LoVo (cell line): ENCODE results near the gene ITPK1.
A peak's percentile ranks its signal among the peaks of the same experiment; 100 is the strongest.

ENCODE experiments used
- DNase-seq: peaks from one replicate; pipeline ENCODE4 v3.0.0-alpha.2; 2016; ENCODE audit warnings: low spot score

Gene ITPK1

DNA sequence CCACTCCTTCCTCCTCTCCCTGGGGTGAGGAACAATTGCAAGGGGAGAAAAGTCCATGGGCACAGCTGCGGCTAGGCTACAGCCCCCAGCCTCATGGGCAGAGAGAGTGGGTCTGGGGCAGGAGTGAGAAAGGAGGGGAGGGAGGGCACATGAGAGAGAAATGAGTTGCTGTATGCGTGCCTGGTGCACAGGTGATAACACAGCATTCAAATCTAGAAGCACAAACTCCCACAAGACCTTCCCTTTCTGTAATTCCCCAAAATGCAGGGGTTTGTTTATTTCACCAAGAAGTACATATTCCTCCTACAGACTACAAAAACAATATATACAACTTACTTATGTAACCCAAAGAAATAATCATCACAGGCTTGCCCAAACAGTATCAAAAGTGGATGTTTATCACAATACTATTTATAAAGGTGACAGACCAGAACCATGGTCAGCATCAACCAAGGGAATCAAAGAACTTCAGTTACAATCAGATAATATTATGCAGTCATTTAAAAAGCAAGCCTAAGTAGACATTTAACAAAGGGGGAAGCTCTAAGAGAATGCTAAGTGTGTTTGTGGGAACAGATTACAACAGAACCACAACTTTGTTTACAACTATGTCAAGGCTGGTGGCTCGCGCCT, 54.2 kb downstream of the ITPK1 start:
- no peak for DNase-seq

DNA sequence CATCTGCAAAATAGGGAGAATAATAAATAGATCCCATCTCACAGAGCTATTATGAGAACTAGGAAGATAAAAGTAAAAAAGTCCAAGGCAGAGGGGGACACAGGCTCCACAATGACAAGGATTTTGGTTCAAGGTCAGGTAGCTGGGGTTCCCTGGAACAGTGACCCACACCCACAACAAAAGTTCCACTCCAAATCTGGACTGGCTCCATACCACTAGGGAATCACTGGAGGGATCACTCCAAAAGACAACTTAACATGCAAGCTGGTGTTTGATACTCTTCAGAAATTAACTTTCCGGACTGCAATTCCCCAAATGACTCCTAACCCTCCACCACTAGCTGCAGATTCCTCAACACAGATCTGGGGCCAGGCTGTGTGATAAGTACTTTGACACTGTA, 54.9 kb downstream of the ITPK1 start:
- no peak for DNase-seq

DNA sequence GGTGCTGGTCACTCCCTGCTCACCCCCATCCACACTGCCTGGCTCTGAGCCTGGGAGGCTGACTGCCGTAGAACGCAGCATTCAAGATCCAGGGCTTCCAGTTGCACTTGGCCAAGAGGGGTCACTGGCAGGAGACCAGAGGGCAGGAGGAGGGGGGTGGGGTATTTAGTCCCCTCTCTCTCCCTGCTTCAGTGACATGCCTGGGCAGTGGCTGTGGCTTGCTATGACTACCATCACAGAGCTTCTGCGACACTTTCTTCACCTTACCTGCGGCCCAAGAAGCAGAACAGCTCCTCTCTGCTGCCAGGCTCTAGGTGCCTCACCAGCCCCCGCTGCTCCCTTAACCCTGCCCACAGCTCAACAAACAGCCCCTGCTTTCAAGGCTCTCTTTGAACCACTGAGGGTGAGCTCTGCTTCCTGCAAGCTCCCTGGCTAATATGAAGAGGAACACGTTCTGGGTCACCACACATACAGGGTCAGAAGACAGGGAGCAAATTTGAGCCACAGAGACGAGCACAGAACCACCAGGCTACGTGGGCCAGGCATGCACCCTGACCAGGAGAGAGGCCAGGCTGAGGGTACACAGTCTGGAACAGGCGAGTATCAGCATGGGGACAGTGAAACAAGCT, 55.7 kb downstream of the ITPK1 start:
- no peak for DNase-seq

DNA sequence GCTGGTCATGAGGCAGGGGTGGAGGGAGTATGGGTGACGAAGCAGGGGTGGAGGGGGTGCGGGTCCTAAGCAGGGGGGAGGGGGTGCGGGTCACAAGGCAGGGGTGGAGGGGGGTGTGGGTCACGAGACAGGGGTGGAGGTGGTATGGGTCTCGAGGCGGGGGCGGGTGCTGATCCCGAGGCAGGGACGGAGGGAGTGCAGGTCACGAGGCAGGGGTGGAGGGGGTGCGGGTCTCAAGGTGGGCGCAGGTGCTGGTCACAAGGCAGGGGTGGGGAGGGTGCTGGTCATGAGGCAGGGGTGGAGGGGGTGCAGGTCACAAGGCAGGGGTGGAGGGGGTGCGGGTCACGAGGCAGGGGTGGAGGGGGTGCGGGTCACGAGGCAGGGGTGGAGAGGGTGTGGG, 56.5 kb downstream of the ITPK1 start:
- DNase-seq, result no peak

DNA sequence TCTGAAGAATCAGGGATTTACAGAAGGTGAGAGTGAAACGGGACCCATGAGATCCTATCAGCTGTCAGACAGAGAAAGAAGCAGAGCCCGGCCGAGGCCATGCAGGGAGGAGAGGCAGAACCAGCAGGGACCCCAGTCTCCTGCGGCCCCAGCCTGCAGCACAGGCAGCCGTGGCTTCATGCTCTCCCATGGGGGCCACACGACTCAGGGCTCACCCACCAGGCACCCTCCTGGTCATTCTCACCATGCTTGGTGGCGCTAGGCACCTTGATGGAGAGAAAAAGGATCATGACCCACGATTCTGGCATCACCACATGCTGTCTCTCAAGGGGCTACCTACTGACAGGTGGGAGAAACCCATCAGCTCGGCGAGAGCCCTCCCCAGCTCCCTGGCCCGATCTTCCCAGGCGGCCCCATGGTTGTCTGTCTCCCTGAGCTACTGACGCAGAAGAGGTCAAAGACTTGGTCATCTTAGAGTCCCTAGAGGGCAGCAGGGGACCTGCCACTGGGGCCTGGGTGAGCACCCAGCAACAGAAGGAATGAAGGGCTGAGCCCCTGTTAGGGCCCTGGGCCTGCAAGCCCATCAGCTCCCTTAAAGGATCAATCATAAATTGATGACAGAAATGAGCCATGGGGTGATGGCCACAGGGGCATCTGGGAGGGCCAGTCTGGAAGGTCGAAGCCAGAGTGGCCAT, 58.0 kb downstream of the ITPK1 start:
- DNase-seq, result no peak

DNA sequence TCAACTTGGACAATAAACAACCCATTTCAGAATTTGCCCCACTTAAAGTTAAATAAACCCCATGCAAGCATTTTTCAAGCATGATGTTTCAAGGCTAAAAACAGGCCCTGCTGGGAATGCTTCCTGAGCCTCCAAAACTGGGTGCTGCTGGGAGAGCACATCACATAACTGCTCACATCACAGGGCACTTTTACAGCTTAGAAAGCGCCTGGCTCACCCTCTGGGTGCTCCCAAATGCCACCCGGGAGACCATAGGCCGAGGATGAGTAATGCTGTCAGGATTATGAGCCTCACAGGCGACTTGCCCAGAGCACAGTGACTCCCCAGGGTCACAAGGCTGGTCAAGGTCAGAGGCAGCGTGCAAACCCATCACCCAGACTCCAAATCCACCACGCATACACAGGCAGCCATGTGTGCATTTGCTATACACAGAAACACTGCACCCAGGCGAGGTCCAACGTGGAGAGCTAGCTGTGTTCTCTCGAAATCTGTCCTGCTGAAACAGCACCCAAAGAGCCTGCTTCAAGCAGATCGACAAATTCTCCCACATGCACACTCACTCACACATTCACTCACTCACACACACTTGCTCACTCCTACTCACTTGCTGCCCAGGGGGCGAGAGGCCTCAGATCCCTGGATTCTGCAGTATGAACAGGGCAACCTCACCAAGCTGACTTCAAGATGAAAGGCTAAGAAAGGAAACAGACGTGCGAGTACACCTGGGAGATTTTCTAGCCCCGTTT, 58.7 kb downstream of the ITPK1 start:
- DNase-seq, result no peak

DNA sequence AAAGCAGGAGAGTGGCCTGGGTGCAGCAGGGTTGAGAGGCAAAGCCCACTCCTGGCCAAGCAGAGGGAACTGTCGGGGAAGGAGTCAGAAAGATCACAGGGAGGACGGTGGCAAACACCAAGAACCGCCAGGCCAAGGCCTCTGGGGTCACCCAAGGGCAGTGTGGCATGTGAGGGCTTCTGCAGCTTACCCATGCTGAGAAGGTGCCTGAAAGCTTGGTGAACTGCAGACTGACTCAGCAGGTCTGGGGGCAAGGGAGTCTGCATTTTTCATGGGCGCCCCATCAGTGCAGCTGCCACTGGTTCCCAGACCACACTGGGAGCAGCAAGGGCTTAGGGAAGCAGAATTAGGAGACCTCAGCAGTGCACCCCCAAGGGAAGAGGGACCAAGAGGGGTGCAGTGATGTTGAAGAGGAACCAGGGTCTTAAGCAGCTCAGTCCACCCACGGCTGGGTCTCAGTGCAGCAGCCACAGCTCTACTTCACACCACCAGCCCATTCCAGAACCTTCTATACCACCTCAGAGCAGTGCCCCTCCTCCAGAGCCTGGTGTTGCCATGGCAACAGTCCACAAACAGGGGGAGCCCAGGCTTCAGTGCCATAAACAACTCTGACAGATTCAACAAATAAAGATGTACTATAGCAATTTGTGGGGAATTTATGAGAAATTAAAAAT, 59.4 kb downstream of the ITPK1 start:
- no peak for DNase-seq

DNA sequence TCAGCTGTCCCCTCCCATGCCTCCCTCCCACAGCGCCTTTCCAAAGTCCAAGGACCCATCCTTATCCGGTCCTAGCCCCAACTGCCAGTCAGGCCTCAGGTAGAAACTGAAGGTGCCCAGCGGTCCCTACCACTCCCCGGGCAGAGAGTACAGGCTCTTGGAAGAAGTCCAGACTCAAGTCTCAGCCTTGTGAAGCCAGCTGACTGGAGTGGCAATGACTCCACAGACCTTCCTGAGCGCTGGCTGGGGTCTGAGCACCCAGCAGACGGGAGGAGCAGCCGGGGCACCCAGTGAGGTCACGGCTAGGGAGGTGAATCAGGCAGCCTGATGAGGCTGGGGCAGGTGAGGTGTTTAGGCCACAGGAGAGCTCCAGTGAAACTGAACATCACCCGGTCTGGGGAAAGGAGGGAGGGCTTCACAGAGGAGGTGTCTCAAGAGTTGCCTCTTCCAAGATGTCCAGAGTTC, 60.0 kb downstream of the ITPK1 start:
- peak; percentile 75 for DNase-seq

DNA sequence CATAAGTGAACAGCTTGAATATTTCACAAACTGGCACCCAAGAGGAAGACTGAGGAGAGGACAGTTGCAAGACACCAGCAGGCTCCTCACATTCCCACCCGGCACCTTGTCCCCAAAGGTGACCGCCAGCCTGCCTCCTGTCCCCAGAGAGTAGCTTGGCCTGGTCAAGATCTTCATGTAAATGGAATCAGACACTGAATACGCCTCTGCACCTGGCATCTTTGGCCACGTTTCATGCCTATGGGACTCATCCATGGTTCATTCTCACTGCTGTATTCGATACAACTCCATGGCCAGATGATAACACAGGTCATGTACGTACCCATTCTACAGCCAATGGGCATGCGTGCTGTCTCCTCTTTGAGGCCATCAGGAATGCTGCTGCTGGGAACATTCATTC, 60.8 kb downstream of the ITPK1 start:
- DNase-seq, result no peak

DNA sequence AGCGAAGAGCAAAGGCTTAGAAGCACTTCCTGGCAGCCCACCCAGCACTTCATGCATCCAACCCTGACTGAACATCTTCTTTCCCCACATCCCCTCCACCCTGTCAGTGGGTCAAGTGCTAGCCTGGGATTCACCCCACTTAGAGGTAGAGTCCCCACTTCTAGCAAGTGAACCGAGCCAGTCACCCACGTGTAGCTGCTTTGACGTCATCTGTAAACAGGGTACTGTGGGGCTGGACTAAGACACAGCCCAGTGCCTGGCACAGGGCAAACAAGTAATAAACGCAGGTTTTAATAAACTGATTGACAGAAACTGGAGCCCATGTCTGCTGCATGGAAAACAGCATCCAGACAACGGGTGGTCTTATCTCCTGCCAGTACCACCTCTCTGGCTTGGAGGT, 61.7 kb downstream of the ITPK1 start:
- DNase-seq, result no peak

DNA sequence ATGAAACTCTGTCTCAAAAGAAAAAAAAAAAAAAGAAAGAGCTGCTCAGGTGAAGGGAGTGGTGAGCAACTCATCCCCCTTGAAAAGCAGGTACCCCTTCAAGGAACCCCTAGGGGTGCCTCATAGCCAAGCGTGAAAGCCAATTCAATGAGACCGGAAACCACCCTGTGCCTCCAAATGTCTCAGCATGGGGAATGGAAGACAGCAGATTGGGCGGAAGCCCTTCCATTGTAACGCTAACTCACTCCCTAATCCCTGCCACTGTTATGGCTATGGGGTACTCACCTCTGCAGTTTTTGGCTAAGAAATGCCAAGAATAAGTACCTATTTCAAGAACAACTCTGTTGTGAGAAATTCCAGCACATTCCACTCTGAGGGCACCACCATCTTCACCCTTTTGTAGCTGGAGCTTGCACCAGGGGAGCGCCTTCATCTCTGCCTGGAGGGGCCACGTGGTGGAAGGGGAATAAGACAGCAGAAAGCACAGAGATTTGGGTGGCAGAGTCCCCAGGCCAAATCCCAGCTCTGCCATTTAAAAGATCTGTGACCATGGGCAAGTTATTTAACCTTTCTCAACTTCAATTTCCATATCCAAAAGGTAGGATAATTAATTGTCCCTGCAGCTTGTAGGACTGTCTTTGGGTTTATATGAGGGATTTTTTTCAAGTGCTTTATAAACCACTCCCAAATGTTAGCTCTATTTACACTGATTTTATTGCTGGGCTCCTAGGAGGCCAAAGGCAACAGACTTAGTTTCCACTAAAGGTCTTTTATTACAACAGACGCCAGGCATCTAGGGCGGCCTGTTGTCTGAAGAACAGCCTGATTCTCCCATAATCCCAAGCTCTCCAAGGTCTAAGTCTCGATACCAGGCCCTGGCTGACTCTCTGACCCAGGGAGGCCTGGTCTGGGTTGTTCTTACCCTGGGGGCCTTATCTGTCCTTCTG, 63.9 kb downstream of the ITPK1 start:
- DNase-seq, result peak; percentile 64

DNA sequence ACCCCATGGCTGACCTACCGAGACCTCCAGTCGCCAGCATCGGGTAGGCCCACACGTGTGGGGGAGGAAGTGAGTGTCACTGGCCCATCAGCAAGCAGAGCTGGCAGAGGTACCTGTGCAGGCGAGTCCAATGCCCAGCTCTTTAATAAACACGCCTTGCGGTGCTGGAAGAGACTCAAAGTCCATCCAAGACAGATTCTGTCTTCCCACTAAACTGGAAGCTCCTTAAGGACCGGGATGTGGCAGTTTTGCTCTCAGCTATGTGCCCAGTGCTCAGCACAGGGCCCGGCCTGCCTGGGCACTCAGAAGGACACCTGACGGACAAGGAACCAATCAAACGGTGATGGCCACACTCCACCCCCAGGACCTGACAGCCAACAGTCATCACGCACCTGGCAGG, 65.0 kb downstream of the ITPK1 start:
- no peak for DNase-seq

DNA sequence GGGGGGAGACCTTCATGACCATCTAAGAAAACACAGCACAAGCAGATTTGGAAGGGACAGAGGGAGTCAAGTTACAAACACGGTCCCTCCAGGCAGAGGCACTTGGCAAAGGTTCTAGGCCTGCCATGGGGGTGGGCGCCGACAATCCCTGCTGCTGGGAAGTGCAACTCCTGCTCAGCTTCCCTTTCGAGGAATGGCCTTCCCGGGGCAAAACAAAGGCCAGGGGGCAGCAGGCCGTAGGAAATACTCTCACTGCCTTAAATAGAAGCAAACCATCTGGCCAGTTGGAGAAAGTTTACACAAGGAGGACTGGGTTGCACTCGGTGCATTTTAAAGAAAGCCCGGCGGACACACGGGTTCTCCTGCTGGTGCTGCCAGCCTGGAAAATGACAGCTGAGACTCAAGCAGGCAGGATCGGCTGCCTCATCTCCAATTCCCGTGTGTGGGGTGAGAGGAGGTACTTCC, 65.8 kb downstream of the ITPK1 start:
- no peak for DNase-seq

DNA sequence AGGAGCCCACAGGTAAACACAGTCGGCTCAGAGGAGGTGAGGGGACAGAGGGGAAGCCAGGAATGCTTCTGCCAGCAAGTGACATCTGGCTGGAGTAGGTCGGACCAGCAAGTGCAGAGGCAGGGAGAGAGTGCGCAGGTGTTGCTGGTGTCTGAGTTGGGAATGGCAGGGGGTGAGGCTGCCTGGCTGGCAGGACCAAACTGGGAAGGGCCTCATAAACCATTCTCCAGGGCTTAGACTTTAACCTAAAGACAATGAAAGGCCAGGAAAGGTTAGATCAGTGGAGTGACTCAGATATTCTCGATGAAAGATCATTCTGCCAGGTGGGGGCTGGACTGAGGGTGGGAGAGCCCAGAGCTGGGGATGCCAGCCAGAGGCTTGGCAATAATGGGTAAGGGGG, 66.4 kb downstream of the ITPK1 start:
- DNase-seq, result peak; percentile 75

DNA sequence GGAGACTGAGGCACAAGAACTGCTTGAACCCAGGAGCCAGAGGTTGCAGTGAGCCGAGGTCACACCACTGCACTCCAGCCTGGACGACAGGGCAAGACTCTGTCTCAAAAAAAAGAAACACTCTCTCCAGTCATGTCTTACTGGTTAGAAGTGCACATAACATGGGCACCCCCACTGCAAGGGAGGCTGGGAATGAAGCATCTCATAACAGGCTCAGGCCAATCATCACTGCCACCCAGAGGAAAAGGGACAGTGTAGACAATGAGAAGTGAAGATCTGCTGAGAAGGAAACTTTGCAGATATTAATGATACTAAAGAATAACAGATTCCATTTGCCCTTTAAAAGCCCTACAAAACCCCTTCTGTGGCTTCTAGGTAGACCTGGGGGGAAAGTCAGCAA, 66.9 kb downstream of the ITPK1 start:
- no peak for DNase-seq

DNA sequence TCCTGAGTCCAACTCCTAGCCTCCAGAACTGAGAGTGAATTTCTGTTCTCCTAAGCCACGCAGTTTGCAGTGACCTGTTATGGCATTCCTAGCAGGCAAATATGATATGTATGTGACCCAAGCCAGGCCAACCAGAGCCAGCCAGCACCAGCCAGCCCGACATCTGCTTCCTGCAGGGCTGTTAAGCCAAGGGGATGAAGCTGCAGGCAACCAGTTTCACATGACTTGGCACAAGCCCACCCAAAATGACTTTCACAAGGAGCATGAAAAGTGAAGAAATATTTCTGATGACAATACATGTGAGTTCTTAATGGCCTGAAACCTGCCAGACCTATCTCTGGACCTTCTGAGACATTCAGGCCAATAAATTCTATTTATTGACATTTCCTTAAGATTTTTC, 68.1 kb downstream of the ITPK1 start:
- no peak for DNase-seq

DNA sequence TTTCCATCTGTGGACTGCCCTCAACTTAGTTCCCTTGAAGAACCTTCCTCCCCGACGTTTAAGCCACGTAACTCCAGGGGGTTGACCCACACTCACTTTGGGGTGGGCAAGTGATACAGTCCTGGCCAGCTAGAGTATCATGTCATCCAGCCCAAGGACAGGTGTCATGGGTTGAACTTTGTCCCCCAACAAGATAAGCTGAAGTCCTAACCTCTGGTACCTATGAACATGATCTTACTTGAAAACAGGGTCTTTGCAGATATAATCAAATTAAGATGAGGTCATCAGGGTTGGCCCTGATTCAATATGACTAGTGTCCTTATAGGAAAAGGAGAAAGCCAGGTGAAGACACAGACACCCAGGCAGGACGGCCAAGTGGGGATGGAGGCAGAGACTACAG, 68.6 kb downstream of the ITPK1 start:
- no peak for DNase-seq

DNA sequence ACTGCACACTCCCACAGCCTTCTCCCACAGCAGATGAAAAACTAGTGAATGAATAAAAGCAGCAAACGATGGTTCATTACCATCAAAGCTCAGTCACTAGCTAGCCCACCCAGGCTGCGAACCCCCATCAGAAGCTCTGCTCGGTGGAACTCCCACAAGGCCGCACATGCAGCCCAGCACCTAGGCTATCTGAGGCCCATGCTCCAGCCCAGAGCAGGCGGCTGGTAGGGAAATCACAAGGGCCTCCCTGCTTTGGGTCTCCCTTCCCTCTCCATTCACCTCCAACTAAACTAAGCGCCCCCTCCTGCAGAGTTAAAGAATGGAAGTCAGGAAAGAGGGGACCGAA, 69.0 kb downstream of the ITPK1 start:
- no peak for DNase-seq

DNA sequence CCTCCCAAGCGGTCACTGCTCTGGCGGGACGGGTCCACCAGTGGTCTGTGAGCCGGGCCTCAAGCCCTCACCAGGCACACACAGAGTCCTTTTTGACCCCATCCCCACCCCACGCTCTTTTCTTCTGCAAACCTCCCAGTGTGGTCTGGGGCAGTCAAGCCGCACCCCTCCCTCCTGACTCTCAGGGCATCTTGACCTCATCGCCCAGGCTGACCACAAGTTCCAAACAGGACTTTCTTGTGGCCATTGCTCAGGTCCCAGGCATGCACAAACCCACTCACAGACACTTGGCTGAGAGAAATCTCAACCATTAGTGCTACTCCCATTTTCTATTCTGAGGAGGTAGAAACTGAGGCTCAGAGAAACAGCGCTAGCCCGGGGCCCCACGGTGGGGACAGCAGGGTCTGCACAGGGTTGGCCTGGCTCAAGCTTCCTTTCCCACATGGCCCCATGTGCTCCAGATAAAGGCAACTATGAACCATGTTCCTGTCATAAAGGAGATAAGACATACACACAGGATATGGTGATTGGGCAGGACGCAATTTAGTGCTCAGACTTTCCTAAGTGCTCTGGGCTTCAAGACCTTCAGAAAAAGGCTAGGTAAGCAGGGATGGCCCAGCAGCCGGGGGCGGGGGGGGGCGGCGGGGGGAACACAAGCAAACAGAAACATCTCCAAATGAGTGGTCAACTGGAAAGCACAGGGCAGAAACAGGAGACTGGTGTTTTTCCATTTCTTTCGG, 69.6 kb downstream of the ITPK1 start:
- peak; percentile 46 for DNase-seq

DNA sequence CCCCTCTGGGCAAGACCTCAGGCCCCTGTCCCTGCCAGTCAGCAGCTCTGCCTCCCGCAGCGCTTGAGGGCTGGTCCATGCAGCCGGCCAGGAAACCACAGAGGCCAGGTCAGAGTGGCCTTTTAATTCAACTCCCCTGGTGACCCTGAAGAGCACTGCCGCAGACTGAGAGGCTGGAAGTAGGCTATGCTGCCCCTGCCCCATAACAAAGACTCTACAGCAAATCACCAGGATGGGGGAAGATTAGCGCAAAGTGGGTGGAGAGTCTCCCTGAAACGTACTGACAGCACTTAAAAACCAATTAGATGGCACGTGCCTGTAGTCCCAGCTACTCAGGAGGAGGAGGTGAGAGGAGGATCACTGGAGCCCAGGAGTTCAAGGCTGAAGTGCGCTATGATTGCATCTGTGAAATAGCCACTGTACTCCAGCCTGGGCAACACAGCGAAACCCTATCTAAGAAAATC, 70.5 kb downstream of the ITPK1 start:
- no peak for DNase-seq
